ENCODE data around the gene ADH6. TPM values are rescaled to one million over a fixed set of nuclear protein-coding genes. Genes with fewer than 3 reads are reported as not detected.
A peak's percentile ranks its signal among the peaks of the same experiment; 100 is the strongest.

Gene ADH6
- total and polyA plus RNA-seq, 2 of the 13 experiments (the other 11 are each of a cell fraction or from before 2014, with no cell fraction given), result 39.8 to 73.9 TPM

GRCh38 chr4:99219072-99219471, at the start of gene ADH6 (continued):
- TF ChIP-seq REST (IDR thresholded peaks at IDR 0.05; ENCODE audit: borderline replicate concordance in 1 of 2, low read depth in 1 of 2, low read length in 2 of 2) (peak in 1 of 2 experiments; percentile 71; a peak in 2 of 4 replicates), MTA3 (CRISPR knock-in tag; IDR thresholded peaks at IDR 0.05) (no peak), PRPF4 (IDR thresholded peaks at IDR 0.05; ENCODE audit: low read depth, low read length, poor library complexity, severe bottlenecking) (no peak), ZGPAT (CRISPR knock-in tag; IDR thresholded peaks at IDR 0.05) (peak; percentile 59; the same call in 1 of the 2 replicates), ZNF331 (CRISPR knock-in tag; IDR thresholded peaks at IDR 0.05) (peak; percentile 49; the same call in 1 of the 2 replicates), THYN1 (CRISPR knock-in tag; IDR thresholded peaks at IDR 0.05; ENCODE audit: borderline replicate concordance, low read depth) (no peak), AHDC1 (CRISPR knock-in tag; IDR thresholded peaks at IDR 0.05; ENCODE audit: borderline replicate concordance) (peak; percentile 52), RARG (CRISPR knock-in tag; IDR thresholded peaks at IDR 0.05; ENCODE audit: low read depth) (no peak), ZNF326 (CRISPR knock-in tag; IDR thresholded peaks at IDR 0.05; ENCODE audit: borderline replicate concordance) (no peak), MED1 (CRISPR knock-in tag; IDR thresholded peaks at IDR 0.05) (peak; percentile 50), NFIC (IDR thresholded peaks at IDR 0.05; ENCODE audit: low read length) (peak; percentile 73), MBD4 (IDR thresholded peaks at IDR 0.05; ENCODE audit: borderline replicate concordance, low read length) (peak; percentile 78; the same call in 1 of the 2 replicates), HNF4G (IDR thresholded peaks at IDR 0.05; ENCODE audit: borderline replicate concordance, low read depth, low read length) (peak; percentile 80), HNF4G (CRISPR knock-in tag; IDR thresholded peaks at IDR 0.05; ENCODE audit: borderline replicate concordance, low read depth) (no peak), ZNF496 (CRISPR knock-in tag; IDR thresholded peaks at IDR 0.05; ENCODE audit: insufficient replicate concordance) (no peak), FOXP1 (IDR thresholded peaks at IDR 0.05) (no peak), FOXP1 (CRISPR knock-in tag; IDR thresholded peaks at IDR 0.05) (no peak), ZNF740 (CRISPR knock-in tag; IDR thresholded peaks at IDR 0.05) (no peak), HMG20A (CRISPR knock-in tag; IDR thresholded peaks at IDR 0.05; ENCODE audit: borderline replicate concordance) (peak; percentile 61; the same call in 1 of the 2 replicates), SAP130 (CRISPR knock-in tag; IDR thresholded peaks at IDR 0.05; ENCODE audit: low read depth) (peak; percentile 68), AGO2 (optimal IDR thresholded peaks at IDR 0.05; ENCODE audit: low read depth, low read length) (no peak)

All from HepG2 (cell line).